H1 (cell line): Measurements from ENCODE around the gene ADORA1. TPM values are rescaled to one million over a fixed set of nuclear protein-coding genes. Genes with fewer than 3 reads are reported as not detected.

Experiments
- JUN ChIP-seq: IDR thresholded peaks from 2 replicates; pipeline ENCODE4 v1.6.1; 2011; ENCODE audit warnings: low read depth, mild to moderate bottlenecking, improper control_type of control experiment, low read length
- POLR2A ChIP-seq, 2 experiments: IDR thresholded peaks; 1 replicate in 1 of 2; 2 replicates in 1 of 2; pipeline ENCODE4 v1.6.1; 2011; ENCODE audit warnings: low read depth in 2 of 2, low read length in 2 of 2, mild to moderate bottlenecking in 2 of 2; ENCODE audit errors: control extremely low read depth in 1 of 2
- RFX5 ChIP-seq: IDR thresholded peaks from 2 replicates; pipeline ENCODE4 v1.6.1; 2011; ENCODE audit warnings: low read depth, low read length, improper control_type of control experiment, borderline replicate concordance
- polyA plus RNA-seq, 7 experiments: library from polyadenylated mRNA; depleted of rRNA in 3 of 7; stranded (reverse) in 5 of 7; unstranded in 2 of 7; fragments of >200 nt in 5 of 7; fragments of 200-250 nt in 2 of 7; gene quantifications; 1 replicate in 5 of 7; 2 replicates in 1 of 7; 4 replicates in 1 of 7; pipeline versions ENCODE4 v1.2.1 to v1.2.3, GENCODE V29; 2011 to 2013; ENCODE audit warnings: missing spikeins in 2 of 7, mixed read lengths in 2 of 7
- total RNA-seq: library from RNA; stranded (reverse); fragmentation: NEBNext Ultra II Directional; extraction: Animal tissue kit (Norgen Biotek cat#: 25700); gene quantifications from 2 replicates; pipeline ENCODE4 v1.2.1, GENCODE V29; 2021

ADORA1 gene
- total and polyA plus RNA-seq, 2 of the 8 experiments (the other 6 are each of a cell fraction or from before 2014, with no cell fraction given), result 3.3 to 6.7 TPM

GRCh38 chr1:203166192-203166940 lies 38.8 kb downstream of the ADORA1 start (continued):
- TF ChIP-seq JUN (no peak), RFX5 (no peak), POLR2A (IDR thresholded peaks at IDR 0.05; ENCODE audit: control extremely low read depth in 1 of 2, low read depth in 2 of 2, low read length in 2 of 2) (no peak)
